ENCODE results near the gene ARL6IP4. TPM values are rescaled to one million over a fixed set of nuclear protein-coding genes. Genes with fewer than 3 reads are reported as not detected.

The ARL6IP4 gene
- total and polyA plus RNA-seq, 10 of the 15 experiments (the other 5 are each of a cell fraction or from before 2014, with no cell fraction given), result 2.5 to 320 (median 188) TPM

- POLR2A ChIA-PET, result no interaction called here
- 0 out of 6 replicates have a peak, but pooled peaks of 1 of the 3 experiments have one; percentile 2 for TF ChIP-seq CTCF (IDR thresholded peaks at IDR 0.05 in 2 of 3, conservative IDR thresholded peaks at IDR 0.05 in 1 of 3; ENCODE audit: control insufficient read depth in 2 of 3, extremely low read depth in 1 of 3, insufficient read depth in 1 of 3, low read depth in 3 of 3, low read length in 3 of 3)
- no peak for TF ChIP-seq HSF1 (IDR thresholded peaks at IDR 0.05; ENCODE audit: low read depth, low read length)
- in situ Hi-C loops (cut with MboI), result no loop called here
- Histone ChIP-seq H3K4me2 (ENCODE audit: control insufficient read depth, insufficient read depth) (no peak overlapping the region), H3K79me2 (ENCODE audit: control insufficient read depth, insufficient read depth, low read length) (no peaks in the 10 kb centered on the region), H3K9ac (ENCODE audit: control insufficient read depth, insufficient read depth, low read length) (no peak overlapping the region), H3K27me3 (replicated peaks in 1 of 2; ENCODE audit: control insufficient read depth in 2 of 2, insufficient read depth in 2 of 2, low read length in 1 of 2) (no peaks in the 10 kb centered on the region; a peak in 1 of 4 replicates), H3K4me3 (no peak overlapping the region), H3K4me1 (ENCODE audit: control insufficient read depth, insufficient read depth, low read length) (peaks cover 9% of the 10 kb centered on the region), H2AFZ (ENCODE audit: control insufficient read depth, low read depth, low read length) (no peak overlapping the region), H3K36me3 (ENCODE audit: control insufficient read depth in 2 of 2, insufficient read depth in 2 of 2, low read length in 1 of 2) (no peaks in the 10 kb centered on the region), H4K20me1 (ENCODE audit: control insufficient read depth, insufficient read depth) (no peaks in the 10 kb centered on the region), H3K27ac (ENCODE audit: control insufficient read depth, insufficient read depth) (no peak overlapping the region), H3K9me3 (replicated peaks; ENCODE audit: control insufficient read depth, insufficient read depth, low read length) (no peaks in the 10 kb centered on the region)
- intact Hi-C loops (cut with micrococcal nuclease; ENCODE audit: unreplicated experiment), result no loop called here
- no TSS peak for BruUV-seq (replicated peaks)
- RAD21 ChIA-PET (ENCODE audit: unreplicated experiment), result interaction anchor here (1.7 kb wide), 1 partner anchor 248 kb away, joined by 4 read pairs; no protein-coding TSS in a partner anchor
- no peak for FAIRE-seq
- SMC1A ChIA-PET (ENCODE audit: uncharacterized antibody, unreplicated experiment), result interaction anchor here (0.9 kb wide), 1 partner anchor 249 kb away, joined by 3 read pairs; no protein-coding TSS in a partner anchor
- CTCF ChIA-PET, result interaction anchor here (0.6 to 0.9 kb wide), 2 partner anchors 79 to 249 kb away, joined by 3 to 4 read pairs; no protein-coding TSS in a partner anchor
- ATAC-seq, result no peak
- 59% methylated on average over 10 of the region's 10 CpGs for WGBS (ENCODE audit: insufficient coverage, insufficient replicate concordance, low lambda C conversion rate, missing lambda C conversion rate)
- DNase-seq (ENCODE audit: low read depth, low spot score), result no peak
These were observed 8.9 kb downstream of the ARL6IP4 start for GRCh38 chr12:122989225-122989839.

Data from GM12878 (cell line).